DND-41 (cell line): ENCODE results near the gene UBL4B.

Experiments
- ATAC-seq: fragments of 200-7000 bp; cut with Tn5 transposase; 3 replicates; pipeline ENCODE4 v1.9.1; 2021; ENCODE audit warnings: low read depth; ENCODE audit not compliant: insufficient read depth
- DNase-seq: peaks from one replicate; pipeline ENCODE4 v3.0.0-alpha.2; 2020
- H2AFZ ChIP-seq: 2 replicates; pipeline ENCODE4 v1.6.0; 2012; ENCODE audit warnings: low read depth, low read length
- H3K27ac ChIP-seq: 2 replicates; pipeline ENCODE4 v1.5.1; 2012; ENCODE audit warnings: low read length, inconsistent platforms
- H3K27me3 ChIP-seq: fragments of 200-600 bp; sonication (generic); 2 replicates; pipeline ENCODE4 v1.6.0; 2012; ENCODE audit warnings: low read length, mild to moderate bottlenecking, inconsistent platforms; ENCODE audit not compliant: insufficient read depth, poor library complexity
- H3K36me3 ChIP-seq: 2 replicates; pipeline ENCODE4 v1.5.1; 2012; ENCODE audit warnings: low read length, inconsistent platforms; ENCODE audit not compliant: insufficient read depth
- H3K4me1 ChIP-seq: 2 replicates; pipeline ENCODE4 v1.5.1; 2012; ENCODE audit warnings: mild to moderate bottlenecking, low read length; ENCODE audit not compliant: insufficient read depth
- H3K4me2 ChIP-seq: 2 replicates; pipeline ENCODE4 v1.6.0; 2012; ENCODE audit warnings: mild to moderate bottlenecking, moderate library complexity, low read length, inconsistent platforms; ENCODE audit not compliant: insufficient read depth
- H3K4me3 ChIP-seq, 2 experiments: fragments of 200-600 bp in 1 of 2; shearing (Covaris generic) in 1 of 2; 2 replicates each; pipeline ENCODE4 v1.5.1; 2012 to 2016; ENCODE audit warnings: inconsistent platforms in 2 of 2, low read length in 2 of 2, mild to moderate bottlenecking in 2 of 2, low read depth in 1 of 2, moderate library complexity in 1 of 2
- H3K79me2 ChIP-seq: 2 replicates; pipeline ENCODE4 v1.6.0; 2012; ENCODE audit warnings: low read length, inconsistent platforms; ENCODE audit not compliant: insufficient read depth
- H3K9ac ChIP-seq: 2 replicates; pipeline ENCODE4 v1.6.0; 2012; ENCODE audit warnings: low read depth, mild to moderate bottlenecking, inconsistent platforms, low read length, moderate library complexity
- H3K9me3 ChIP-seq: 2 replicates; pipeline ENCODE4 v1.5.1; 2012; ENCODE audit warnings: low read length, moderate library complexity, mild to moderate bottlenecking, inconsistent platforms; ENCODE audit not compliant: insufficient read depth, severe bottlenecking
- H4K20me1 ChIP-seq: 2 replicates; pipeline ENCODE4 v1.6.0; 2012; ENCODE audit warnings: low read length; ENCODE audit not compliant: insufficient read depth
- EZH2 ChIP-seq: IDR thresholded peaks from 3 replicates; pipeline ENCODE4 v1.6.1; 2012; ENCODE audit warnings: borderline replicate concordance, low read depth, mild to moderate bottlenecking, moderate library complexity, low read length, inconsistent platforms; ENCODE audit not compliant: severe bottlenecking
- TF ChIP-seq, protein P1 (sequence below): IDR thresholded peaks from 2 replicates; pipeline ENCODE4 v1.5.1; 2012; ENCODE audit warnings: borderline replicate concordance, low read length, moderate library complexity, mild to moderate bottlenecking; ENCODE audit not compliant: poor library complexity, severe bottlenecking; ENCODE audit errors: extremely low read depth

Gene UBL4B

DNA sequence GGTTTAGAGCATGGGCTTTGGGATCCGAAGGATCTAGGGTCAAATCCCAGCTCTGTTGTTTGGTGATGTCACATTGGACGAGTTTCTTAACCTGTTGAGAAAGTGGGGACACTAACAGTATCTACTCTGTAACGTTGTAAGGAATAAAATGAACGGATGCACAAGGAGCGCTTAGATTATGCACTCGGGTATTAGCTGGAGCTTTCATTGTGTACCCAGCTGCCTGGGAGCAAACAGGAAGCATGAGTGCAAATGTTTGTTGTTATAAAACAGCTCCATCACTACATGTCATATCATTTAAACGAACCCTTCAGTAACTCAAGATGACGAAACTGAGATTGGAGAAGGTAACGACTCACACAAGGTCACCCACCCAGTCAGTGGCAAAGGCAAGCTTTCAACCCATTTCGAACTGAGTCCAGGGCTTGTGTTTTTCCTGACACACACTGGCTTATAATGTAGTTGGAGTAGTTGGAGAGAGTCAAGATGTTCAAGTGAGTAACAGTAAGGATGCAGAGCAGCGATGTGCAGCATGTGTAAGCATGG lies 21.9 kb downstream of the UBL4B start:
- Histone ChIP-seq H3K36me3 (no peaks in the 10 kb centered on the region), H3K27ac (no peak overlapping the region), H3K9me3 (no peaks in the 10 kb centered on the region), H3K79me2 (no peaks in the 10 kb centered on the region), H4K20me1 (no peaks in the 10 kb centered on the region), H3K4me3 (no peak overlapping the region), H3K9ac (no peak overlapping the region), H2AFZ (no peak overlapping the region), H3K4me2 (no peak overlapping the region), H3K4me1 (no peaks in the 10 kb centered on the region), H3K27me3 (peaks cover 37% of the 10 kb centered on the region)
- ATAC-seq, result no peak
- DNase-seq, result no peak
- TF ChIP-seq EZH2, result no peak
- TF ChIP-seq, protein P1, sequence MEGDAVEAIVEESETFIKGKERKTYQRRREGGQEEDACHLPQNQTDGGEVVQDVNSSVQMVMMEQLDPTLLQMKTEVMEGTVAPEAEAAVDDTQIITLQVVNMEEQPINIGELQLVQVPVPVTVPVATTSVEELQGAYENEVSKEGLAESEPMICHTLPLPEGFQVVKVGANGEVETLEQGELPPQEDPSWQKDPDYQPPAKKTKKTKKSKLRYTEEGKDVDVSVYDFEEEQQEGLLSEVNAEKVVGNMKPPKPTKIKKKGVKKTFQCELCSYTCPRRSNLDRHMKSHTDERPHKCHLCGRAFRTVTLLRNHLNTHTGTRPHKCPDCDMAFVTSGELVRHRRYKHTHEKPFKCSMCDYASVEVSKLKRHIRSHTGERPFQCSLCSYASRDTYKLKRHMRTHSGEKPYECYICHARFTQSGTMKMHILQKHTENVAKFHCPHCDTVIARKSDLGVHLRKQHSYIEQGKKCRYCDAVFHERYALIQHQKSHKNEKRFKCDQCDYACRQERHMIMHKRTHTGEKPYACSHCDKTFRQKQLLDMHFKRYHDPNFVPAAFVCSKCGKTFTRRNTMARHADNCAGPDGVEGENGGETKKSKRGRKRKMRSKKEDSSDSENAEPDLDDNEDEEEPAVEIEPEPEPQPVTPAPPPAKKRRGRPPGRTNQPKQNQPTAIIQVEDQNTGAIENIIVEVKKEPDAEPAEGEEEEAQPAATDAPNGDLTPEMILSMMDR, result no peak

DNA sequence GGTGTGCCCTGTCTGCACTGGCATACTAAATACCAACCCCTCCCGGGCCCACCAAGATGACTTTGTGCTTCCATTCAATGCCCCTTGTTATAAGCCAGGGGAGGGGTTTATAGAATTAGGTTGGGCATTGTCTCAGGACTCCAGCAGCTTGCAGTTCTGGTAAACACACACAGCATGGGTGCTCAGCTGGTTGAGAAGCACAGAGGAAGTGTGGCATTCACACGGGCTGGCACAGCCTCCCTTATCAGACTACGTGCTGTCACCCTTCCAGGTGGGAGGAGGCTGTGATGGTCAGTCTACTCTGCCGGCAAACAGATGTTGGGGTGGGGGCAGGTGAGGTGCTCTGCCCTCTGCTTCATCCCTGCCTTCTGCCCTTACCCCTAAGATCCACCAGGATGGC lies 23.0 kb downstream of the UBL4B start:
- ATAC-seq (no peak), DNase-seq (no peak)
- H3K9ac ChIP-seq, result no peak overlapping the region
- TF ChIP-seq EZH2, result no peak
- TF ChIP-seq, protein P1, result no peak
- H3K4me2 ChIP-seq, result no peak overlapping the region
- H4K20me1 ChIP-seq, result no peaks in the 10 kb centered on the region
- H3K4me1 ChIP-seq, result no peaks in the 10 kb centered on the region
- no peaks in the 10 kb centered on the region for H3K36me3 ChIP-seq
- no peak overlapping the region for H3K27ac ChIP-seq
- no peaks in the 10 kb centered on the region for H3K9me3 ChIP-seq
- H3K4me3 ChIP-seq, result no peak overlapping the region
- H3K27me3 ChIP-seq, result peaks cover 34% of the 10 kb centered on the region
- no peaks in the 10 kb centered on the region for H3K79me2 ChIP-seq
- no peak overlapping the region for H2AFZ ChIP-seq

DNA sequence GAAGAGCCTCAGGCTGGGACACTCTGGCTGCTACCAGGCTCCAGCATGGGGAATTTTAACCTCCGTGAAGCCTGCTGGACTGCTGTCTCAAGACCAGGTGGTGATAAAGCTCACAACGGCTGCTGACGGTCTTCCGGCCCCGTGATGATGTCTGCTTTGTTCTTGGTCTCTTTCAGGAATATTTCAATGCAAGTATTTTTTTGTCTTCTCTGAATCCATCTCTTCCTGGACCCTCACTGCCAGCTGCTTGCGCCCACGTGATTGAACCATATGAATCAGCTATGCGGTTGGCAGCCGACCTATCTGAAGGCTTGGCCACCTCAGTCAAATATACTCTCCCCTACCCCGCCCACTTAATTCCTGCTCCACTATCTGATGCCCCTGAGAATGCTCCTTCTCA lies 23.4 kb downstream of the UBL4B start:
- Histone ChIP-seq H3K27me3 (peaks cover 33% of the 10 kb centered on the region), H3K4me2 (no peak overlapping the region), H3K36me3 (no peaks in the 10 kb centered on the region), H3K27ac (no peak overlapping the region), H2AFZ (no peak overlapping the region), H3K9ac (no peak overlapping the region), H4K20me1 (no peaks in the 10 kb centered on the region), H3K4me3 (no peak overlapping the region), H3K9me3 (no peaks in the 10 kb centered on the region), H3K79me2 (no peaks in the 10 kb centered on the region), H3K4me1 (no peaks in the 10 kb centered on the region)
- DNase-seq (no peak), ATAC-seq (no peak)
- TF ChIP-seq, protein P1, result no peak
- no peak for TF ChIP-seq EZH2

DNA sequence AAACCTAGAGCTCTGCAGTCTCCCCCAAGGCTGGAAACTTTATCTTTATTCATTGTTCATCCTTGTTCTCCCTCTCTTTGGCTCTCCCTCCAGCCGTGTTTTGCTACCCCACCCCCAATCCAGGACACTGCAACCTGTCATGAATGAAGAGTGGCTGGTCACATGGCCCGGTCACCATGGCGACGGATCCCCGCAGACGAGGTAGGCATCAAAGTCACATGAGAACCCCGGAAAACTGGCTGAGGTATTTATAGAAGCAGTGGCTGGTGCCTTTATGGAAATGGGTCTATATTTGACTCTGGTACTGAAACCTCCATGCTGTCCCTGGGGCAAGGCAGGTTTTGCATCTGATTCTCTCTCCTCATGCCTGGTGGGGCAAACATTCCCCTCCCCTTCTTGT lies 24.7 kb downstream of the UBL4B start:
- DNase-seq, result peak; percentile 17
- Histone ChIP-seq H3K4me2 (no peak overlapping the region), H3K4me1 (no peaks in the 10 kb centered on the region), H3K4me3 (no peak overlapping the region), H4K20me1 (no peaks in the 10 kb centered on the region), H3K36me3 (no peaks in the 10 kb centered on the region), H3K9me3 (no peaks in the 10 kb centered on the region), H3K27me3 (peaks cover 30% of the 10 kb centered on the region), H3K27ac (no peak overlapping the region), H2AFZ (no peak overlapping the region), H3K9ac (no peak overlapping the region), H3K79me2 (no peaks in the 10 kb centered on the region)
- TF ChIP-seq, protein P1, result no peak
- TF ChIP-seq EZH2, result no peak
- no peak for ATAC-seq
